Measurements from ENCODE around the gene KCNJ5.

KCNJ5 gene

DNA sequence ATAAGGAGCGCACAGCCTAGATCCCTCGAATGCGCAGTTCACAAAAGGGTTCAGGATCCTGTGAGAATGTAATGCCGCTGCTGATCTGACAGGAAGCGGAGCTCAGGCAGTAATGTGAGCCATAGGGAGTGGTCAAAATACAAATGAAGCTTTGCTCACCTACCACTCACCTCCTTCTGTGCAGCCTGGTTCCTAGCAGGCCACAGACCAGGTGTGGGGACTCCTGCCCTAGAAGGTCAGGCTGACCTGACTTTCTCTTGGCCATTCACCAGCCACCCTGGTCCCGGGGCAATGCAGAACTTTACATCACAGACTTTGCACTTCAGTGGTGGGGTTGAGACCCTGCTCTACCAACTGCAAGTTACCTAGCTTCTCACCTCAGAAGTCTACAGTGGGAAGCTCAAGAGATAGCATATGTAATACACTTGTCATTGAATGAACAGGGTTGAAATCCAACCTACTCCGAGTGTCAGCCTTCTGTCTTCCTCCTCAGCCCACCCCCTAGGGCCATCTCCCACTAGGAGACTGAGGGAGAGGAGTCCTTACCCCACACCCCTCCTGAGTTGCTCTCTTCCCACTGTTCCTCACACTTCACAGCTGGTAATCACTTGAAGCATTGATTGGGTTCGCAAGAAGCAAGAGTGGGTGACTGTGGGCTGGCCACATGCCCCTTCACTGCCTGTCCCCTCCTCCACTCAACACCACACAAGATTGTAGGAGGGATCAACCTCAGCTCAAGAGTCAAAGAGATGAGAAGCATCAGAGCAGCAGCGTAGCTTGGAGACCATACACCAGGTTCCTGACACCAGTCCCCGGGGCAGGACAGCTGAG is 22.1 kb upstream of the KCNJ5 start:
- no peak for FAIRE-seq
- no peak for DNase-seq (ENCODE audit: extremely low spot score, insufficient read length, low read depth)

DNA sequence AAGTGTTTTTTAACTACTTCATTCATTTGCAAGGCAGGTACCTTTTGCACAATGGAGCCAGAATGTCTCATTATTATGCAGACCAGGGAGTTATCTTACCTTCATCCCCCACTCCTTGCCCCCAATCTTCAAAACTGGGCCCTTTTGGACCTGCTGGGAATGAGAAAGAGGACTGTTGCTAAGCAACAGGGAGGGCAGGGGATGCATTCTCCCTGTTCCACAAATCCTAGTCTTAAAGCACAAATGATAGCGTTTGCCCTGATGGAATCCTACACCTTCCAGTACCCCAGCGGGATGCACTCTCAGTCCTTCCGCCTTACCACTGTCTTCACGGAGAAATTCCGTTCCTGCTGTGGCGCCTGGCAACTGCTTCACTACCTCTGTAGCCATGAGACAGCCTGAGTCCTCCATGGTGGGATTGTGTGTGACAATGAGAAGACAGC is 20.0 kb upstream of the KCNJ5 start:
- no peak for FAIRE-seq
- no peak for DNase-seq (ENCODE audit: extremely low spot score, insufficient read length, low read depth)

- DNase-seq (ENCODE audit: extremely low spot score, insufficient read length, low read depth) = no peak
- FAIRE-seq = no peak
These were observed 19.1 kb upstream of the KCNJ5 start for GRCh38 chr11:128872094-128872493.

DNA sequence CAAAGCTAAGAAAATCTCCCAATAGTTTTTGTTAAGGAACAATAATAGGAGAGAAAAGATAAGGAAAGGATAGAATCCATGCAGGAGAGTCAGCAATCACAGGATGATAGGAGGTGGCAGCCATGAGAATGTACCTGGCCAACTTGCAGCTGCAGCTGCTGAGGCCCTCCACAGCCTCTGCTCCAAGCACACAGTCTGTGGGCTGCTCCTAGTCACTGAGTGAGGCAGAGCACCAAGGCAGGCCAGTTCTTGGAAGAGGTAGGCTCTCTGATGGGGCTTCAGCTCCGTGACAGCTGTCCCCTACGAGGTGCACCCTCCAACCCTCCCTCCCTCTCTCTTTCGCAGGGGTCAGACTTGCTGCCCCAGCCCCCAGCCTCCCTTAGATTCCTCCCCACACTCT is 18.6 kb upstream of the KCNJ5 start:
- no peak for DNase-seq (ENCODE audit: extremely low spot score, insufficient read length, low read depth)
- FAIRE-seq = no peak

- DNase-seq (ENCODE audit: extremely low spot score, insufficient read length, low read depth) = no peak
- FAIRE-seq = no peak
These were observed 16.7 kb upstream of the KCNJ5 start for GRCh38 chr11:128874427-128874826.

DNA sequence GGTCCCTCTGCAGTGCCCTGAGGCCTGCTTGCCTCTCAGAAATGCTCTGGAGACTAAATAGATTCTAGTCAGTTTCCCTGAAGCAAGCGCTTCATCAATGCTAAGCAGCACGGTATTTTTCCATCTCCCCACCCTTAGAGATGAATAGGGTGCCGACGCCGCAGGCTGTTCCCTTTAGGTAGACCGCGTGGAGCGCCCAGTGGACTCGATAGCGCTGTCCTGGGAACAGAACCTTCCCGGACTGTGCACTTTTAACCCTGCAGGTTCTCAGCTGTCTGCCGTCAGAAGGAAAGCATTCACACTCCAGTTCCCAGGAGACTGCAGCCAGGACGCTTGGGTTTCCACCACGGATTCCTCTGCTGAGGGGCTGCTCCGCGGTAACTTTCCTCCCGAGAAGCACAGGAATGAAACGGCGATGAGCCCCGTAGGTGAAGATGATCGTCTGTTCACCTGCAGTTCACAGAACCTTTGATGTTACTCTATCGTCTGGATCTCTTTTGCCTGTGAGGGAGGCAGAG is 15.0 kb upstream of the KCNJ5 start:
- DNase-seq (ENCODE audit: extremely low spot score, insufficient read length, low read depth) = no peak
- no peak for FAIRE-seq

DNA sequence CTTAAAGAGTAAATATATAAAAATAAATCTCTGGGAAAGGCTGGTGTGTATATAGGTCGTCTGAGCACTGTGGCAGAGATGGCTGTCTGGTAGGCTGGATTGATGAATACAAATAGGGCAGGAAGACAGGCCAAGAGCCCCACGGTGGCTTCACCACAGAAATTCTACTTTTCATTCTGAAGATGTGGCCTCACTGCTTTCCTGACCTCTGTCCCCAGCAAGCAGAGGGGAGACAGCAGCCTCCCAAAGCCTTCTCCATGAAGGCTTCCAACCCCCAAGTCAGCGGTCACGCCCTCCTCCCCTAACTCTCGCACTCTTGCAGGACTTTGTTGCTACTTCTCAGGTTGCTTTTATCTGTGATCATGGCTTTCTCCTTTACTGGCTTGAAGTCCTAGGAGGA is 13.4 kb upstream of the KCNJ5 start:
- no peak for FAIRE-seq
- DNase-seq (ENCODE audit: extremely low spot score, insufficient read length, low read depth) = no peak

- no peak for FAIRE-seq
These were observed 12.7 kb upstream of the KCNJ5 start for GRCh38 chr11:128878455-128878854.

DNA sequence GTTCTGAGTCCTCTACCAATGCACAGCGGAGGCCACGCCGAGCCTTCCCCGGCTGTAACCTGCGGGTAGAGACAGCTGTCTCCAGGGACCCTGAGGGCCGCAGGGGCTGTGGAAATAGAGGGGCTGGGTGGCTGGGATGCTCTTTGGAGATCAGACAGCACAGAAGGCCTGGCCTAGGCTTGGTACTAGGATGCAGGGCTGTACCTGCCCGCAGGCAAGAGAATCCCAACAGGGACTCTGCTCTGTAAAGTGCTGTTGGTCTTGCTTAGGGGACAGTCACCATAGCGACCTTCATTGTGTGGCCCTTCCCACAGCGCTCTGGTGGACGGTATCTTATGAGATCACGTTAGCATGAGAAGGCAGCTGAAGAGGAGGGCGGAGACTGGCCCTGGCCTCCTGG is 11.3 kb upstream of the KCNJ5 start:
- DNase-seq (ENCODE audit: extremely low spot score, insufficient read length, low read depth) (no peak), FAIRE-seq (no peak)

More at GRCh38 chr11:128878455-128878854, 12.7 kb upstream of the KCNJ5 start:
- DNase-seq (ENCODE audit: extremely low spot score, insufficient read length, low read depth) = no peak

DNA sequence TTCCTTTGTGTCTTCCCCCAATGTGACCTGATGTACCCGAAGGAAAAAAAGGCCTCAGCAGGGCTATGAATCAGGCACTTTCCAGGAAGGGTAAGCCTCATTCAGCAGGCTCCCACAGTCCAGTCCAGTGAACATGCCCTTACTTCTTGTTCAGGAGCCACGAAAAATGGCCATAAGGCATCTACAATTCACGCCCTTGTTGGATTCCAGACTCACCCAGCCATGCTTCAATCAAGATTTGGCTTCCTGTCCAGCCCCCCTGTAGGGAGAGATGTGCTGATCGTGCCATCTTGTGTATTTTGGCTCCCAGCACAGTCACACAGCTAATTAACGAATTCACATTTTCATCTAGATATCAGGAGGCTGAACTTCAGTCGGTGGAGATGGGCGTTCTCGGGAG is 9.9 kb upstream of the KCNJ5 start:
- FAIRE-seq = no peak
- DNase-seq (ENCODE audit: extremely low spot score, insufficient read length, low read depth) = no peak

GRCh38 chr11:128882451-128882850 is 8.7 kb upstream of the KCNJ5 start:
- FAIRE-seq = no peak
- no peak for DNase-seq (ENCODE audit: extremely low spot score, insufficient read length, low read depth)

GRCh38 chr11:128884054-128884453 is 7.1 kb upstream of the KCNJ5 start:
- DNase-seq (ENCODE audit: extremely low spot score, insufficient read length, low read depth) = no peak
- no peak for FAIRE-seq

DNA sequence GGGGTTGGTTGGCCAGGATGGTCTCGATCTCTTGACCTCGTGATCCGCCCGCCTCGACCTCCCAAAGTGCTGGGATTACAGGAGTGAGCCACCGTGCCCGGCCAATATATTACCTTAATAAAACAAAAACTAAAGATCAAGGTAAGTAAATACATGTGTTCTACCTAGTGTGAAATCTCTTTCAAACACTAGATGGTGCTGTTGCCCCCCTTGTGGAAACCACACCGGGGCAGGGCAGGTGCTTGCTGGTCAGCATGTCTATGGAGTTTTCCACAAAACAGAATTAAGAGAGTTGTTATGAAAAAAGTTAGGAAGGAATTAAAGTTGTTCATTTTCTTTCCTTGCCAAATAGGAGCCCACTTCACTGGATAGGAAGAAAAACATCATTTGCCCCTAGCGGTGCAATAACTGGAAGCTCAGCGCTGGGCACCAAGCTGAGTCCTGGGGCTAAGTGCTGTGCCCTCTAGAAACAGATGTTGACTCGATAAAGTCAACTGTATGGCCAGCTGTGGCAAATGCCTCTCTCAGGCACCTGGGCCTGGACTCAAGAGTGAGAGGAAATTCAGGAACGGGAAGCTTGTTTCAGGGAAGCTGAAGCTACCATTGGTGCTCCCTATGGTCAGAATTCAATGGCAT is 6.3 kb upstream of the KCNJ5 start:
- peak; percentile 77 for FAIRE-seq
- DNase-seq (ENCODE audit: extremely low spot score, insufficient read length, low read depth) = peak; percentile 39

DNA sequence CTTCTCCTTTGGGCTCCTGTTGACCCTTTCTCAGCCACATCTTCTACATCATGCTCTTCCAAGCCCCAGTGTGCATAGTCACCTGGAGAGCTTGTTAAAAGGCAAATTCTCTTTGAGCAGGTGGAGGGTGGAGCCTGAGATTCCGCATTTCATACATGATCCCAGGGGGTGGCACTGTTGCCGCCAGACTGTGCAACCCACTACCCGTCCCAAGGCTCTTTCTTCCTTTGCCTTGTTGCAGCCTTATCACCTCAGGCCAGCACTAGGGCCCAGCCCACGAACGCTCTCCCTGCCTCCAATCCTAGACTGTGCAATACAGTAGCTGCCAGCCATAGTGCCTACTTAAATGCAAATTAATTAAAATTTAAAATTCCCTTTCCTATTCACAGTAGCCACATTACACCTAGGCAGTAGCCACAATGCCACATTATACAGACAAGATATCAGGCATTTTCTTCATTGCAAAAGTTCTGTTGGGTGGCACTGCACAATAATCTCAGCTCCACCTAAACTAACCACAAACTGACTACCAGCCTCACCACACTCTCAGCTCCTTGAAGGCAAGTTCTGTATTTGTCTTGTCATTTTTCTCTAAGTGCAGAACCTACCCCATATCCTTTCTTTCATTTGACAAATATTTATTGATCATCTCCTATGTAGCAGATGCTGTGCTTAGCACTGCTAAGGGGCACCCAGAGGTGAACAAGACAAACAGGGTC is 4.6 kb upstream of the KCNJ5 start:
- DNase-seq (ENCODE audit: extremely low spot score, insufficient read length, low read depth) (no peak), FAIRE-seq (no peak)

DNA sequence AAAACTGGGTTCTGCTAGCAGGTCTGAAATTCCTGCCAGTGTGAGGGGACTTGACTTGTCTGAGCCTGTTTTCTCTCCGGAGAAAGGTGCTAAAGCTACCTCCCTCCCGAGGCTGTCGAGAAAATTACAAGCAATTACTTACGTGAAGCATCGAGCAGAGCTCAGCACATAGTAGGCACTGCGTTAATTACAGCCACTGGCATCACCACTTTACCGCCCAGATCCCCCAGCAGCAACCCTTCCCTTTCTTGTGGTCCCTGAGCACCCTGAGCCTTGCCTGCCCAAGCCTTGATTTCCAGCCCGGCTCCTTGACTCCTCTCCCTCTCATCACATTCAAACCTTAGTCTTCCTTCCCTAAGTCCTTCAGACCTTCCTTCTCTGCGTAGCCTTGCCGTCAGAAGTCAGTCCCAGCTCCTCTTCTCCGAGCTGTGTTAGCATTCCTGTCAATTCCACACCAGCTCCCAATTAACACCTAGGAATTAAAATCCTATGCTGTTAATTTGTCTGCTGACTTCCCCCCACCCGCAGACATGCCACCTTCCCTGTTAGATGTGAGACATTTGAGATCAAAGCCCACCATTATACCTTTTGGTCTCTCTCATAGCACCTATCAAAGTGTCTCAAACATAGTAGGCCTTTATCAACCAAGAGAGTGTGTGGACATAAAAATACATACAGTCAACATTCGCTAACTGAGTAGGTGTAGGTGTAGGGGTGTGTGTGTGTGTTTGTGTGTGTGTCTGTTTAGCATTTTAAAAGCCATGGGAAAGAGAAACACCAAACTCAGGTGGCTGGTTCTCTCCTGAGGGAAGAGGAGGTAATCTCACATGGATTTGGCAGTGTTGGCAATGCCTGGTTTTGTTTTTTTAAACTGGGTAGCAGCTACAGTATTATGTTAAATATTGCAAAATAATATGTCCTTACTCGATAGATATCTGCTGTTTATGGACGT is 2.8 kb upstream of the KCNJ5 start:
- FAIRE-seq (no peak), DNase-seq (ENCODE audit: extremely low spot score, insufficient read length, low read depth) (no peak)

GRCh38 chr11:128889657-128890213 is 1.4 kb upstream of the KCNJ5 start:
- FAIRE-seq = no peak

GRCh38 chr11:128890216-128890542 is 977 bp upstream of the KCNJ5 start:
- DNase-seq (ENCODE audit: extremely low spot score, insufficient read length, low read depth) (no peak), FAIRE-seq (no peak)

More at GRCh38 chr11:128889657-128890213, 1.4 kb upstream of the KCNJ5 start:
- DNase-seq (ENCODE audit: extremely low spot score, insufficient read length, low read depth) = no peak

GRCh38 chr11:128891913-128892398 is 800 bp downstream of the KCNJ5 start:
- FAIRE-seq (no peak), DNase-seq (ENCODE audit: extremely low spot score, insufficient read length, low read depth) (no peak)

- FAIRE-seq (no peak), DNase-seq (ENCODE audit: extremely low spot score, insufficient read length, low read depth) (no peak)
These were observed 1.9 kb downstream of the KCNJ5 start for GRCh38 chr11:128892866-128893565.
